ENCODE measurements around the gene TRPM6. TPM values are rescaled to one million over a fixed set of nuclear protein-coding genes. Genes with fewer than 3 reads are reported as not detected.

The TRPM6 gene
- total RNA-seq, 1 experiment from 2014 or later = 1.4 TPM

- Mint-ChIP-seq H3K27ac (no peak overlapping the region), H3K36me3 (no peaks in the 10 kb centered on the region), H3K4me1 (no peaks in the 10 kb centered on the region), H3K9me3 (no peaks in the 10 kb centered on the region), H3K4me3 (no peak overlapping the region), H3K27me3 (ENCODE audit: low read depth) (no peaks in the 10 kb centered on the region)
- TF ChIP-seq MXD4 (CRISPR knock-in tag; IDR thresholded peaks at IDR 0.05; ENCODE audit: borderline replicate concordance) (no peak), ERG (CRISPR knock-in tag; IDR thresholded peaks at IDR 0.05) (no peak), CREM (CRISPR knock-in tag; IDR thresholded peaks at IDR 0.05) (no peak), SOX15 (CRISPR knock-in tag; IDR thresholded peaks at IDR 0.05) (no peak), NFATC4 (CRISPR knock-in tag; IDR thresholded peaks at IDR 0.05) (no peak), NFE2L1 (CRISPR knock-in tag; IDR thresholded peaks at IDR 0.05) (no peak)
- TF ChIP-seq, protein P1, sequence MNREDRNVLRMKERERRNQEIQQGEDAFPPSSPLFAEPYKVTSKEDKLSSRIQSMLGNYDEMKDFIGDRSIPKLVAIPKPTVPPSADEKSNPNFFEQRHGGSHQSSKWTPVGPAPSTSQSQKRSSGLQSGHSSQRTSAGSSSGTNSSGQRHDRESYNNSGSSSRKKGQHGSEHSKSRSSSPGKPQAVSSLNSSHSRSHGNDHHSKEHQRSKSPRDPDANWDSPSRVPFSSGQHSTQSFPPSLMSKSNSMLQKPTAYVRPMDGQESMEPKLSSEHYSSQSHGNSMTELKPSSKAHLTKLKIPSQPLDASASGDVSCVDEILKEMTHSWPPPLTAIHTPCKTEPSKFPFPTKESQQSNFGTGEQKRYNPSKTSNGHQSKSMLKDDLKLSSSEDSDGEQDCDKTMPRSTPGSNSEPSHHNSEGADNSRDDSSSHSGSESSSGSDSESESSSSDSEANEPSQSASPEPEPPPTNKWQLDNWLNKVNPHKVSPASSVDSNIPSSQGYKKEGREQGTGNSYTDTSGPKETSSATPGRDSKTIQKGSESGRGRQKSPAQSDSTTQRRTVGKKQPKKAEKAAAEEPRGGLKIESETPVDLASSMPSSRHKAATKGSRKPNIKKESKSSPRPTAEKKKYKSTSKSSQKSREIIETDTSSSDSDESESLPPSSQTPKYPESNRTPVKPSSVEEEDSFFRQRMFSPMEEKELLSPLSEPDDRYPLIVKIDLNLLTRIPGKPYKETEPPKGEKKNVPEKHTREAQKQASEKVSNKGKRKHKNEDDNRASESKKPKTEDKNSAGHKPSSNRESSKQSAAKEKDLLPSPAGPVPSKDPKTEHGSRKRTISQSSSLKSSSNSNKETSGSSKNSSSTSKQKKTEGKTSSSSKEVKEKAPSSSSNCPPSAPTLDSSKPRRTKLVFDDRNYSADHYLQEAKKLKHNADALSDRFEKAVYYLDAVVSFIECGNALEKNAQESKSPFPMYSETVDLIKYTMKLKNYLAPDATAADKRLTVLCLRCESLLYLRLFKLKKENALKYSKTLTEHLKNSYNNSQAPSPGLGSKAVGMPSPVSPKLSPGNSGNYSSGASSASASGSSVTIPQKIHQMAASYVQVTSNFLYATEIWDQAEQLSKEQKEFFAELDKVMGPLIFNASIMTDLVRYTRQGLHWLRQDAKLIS (CRISPR knock-in tag; IDR thresholded peaks at IDR 0.05; ENCODE audit: borderline replicate concordance) = no peak
- TF ChIP-seq, protein P2, sequence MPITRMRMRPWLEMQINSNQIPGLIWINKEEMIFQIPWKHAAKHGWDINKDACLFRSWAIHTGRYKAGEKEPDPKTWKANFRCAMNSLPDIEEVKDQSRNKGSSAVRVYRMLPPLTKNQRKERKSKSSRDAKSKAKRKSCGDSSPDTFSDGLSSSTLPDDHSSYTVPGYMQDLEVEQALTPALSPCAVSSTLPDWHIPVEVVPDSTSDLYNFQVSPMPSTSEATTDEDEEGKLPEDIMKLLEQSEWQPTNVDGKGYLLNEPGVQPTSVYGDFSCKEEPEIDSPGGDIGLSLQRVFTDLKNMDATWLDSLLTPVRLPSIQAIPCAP (CRISPR knock-in tag; IDR thresholded peaks at IDR 0.05) = no peak
- ATAC-seq (no peak), DNase-seq (ENCODE audit: low spot score) (no peak)
- CTCF ChIA-PET = no interaction called here
- POLR2A ChIA-PET = no interaction called here
Observed at GRCh38 chr9:74795081-74795480, 92.6 kb downstream of the TRPM6 start.

DNA sequence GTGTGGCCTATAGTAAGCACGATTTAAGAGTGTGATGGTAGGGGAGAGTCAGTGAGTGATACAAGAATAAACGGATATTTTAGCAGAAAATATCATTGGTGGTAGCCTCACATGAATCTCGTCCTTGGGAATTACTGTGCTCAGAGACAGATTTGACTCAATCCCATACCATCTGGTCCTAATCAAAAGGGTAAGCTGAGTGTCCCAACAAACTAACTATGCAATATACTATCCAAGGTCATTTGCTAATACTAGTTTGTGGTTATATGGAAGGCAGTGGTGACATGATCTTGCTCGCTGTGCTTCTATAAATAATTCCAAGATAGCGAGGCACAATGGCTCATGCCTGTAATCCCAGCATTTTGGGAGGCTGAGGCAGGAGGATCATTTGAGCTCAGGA lies 103.2 kb downstream of the TRPM6 start:
- DNase-seq (ENCODE audit: low spot score) (no peak), ATAC-seq (no peak)
- Mint-ChIP-seq H3K4me3 (no peak overlapping the region), H3K27ac (no peak overlapping the region), H3K4me1 (no peaks in the 10 kb centered on the region), H3K36me3 (no peaks in the 10 kb centered on the region), H3K27me3 (ENCODE audit: low read depth) (no peaks in the 10 kb centered on the region), H3K9me3 (no peaks in the 10 kb centered on the region)
- POLR2A ChIA-PET = no interaction called here
- TF ChIP-seq ERG (CRISPR knock-in tag; IDR thresholded peaks at IDR 0.05) = no peak
- TF ChIP-seq JAZF1 (CRISPR knock-in tag; IDR thresholded peaks at IDR 0.05) = no peak
- TF ChIP-seq, protein P3, sequence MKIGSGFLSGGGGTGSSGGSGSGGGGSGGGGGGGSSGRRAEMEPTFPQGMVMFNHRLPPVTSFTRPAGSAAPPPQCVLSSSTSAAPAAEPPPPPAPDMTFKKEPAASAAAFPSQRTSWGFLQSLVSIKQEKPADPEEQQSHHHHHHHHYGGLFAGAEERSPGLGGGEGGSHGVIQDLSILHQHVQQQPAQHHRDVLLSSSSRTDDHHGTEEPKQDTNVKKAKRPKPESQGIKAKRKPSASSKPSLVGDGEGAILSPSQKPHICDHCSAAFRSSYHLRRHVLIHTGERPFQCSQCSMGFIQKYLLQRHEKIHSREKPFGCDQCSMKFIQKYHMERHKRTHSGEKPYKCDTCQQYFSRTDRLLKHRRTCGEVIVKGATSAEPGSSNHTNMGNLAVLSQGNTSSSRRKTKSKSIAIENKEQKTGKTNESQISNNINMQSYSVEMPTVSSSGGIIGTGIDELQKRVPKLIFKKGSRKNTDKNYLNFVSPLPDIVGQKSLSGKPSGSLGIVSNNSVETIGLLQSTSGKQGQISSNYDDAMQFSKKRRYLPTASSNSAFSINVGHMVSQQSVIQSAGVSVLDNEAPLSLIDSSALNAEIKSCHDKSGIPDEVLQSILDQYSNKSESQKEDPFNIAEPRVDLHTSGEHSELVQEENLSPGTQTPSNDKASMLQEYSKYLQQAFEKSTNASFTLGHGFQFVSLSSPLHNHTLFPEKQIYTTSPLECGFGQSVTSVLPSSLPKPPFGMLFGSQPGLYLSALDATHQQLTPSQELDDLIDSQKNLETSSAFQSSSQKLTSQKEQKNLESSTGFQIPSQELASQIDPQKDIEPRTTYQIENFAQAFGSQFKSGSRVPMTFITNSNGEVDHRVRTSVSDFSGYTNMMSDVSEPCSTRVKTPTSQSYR (CRISPR knock-in tag; IDR thresholded peaks at IDR 0.05) = no peak
- TF ChIP-seq, protein P4, sequence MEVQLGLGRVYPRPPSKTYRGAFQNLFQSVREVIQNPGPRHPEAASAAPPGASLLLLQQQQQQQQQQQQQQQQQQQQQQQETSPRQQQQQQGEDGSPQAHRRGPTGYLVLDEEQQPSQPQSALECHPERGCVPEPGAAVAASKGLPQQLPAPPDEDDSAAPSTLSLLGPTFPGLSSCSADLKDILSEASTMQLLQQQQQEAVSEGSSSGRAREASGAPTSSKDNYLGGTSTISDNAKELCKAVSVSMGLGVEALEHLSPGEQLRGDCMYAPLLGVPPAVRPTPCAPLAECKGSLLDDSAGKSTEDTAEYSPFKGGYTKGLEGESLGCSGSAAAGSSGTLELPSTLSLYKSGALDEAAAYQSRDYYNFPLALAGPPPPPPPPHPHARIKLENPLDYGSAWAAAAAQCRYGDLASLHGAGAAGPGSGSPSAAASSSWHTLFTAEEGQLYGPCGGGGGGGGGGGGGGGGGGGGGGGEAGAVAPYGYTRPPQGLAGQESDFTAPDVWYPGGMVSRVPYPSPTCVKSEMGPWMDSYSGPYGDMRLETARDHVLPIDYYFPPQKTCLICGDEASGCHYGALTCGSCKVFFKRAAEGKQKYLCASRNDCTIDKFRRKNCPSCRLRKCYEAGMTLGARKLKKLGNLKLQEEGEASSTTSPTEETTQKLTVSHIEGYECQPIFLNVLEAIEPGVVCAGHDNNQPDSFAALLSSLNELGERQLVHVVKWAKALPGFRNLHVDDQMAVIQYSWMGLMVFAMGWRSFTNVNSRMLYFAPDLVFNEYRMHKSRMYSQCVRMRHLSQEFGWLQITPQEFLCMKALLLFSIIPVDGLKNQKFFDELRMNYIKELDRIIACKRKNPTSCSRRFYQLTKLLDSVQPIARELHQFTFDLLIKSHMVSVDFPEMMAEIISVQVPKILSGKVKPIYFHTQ (CRISPR knock-in tag; IDR thresholded peaks at IDR 0.05) = no peak
- TF ChIP-seq SP1 (CRISPR knock-in tag; conservative IDR thresholded peaks at IDR 0.05) = no peak
- TF ChIP-seq, protein P5, sequence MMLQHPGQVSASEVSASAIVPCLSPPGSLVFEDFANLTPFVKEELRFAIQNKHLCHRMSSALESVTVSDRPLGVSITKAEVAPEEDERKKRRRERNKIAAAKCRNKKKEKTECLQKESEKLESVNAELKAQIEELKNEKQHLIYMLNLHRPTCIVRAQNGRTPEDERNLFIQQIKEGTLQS (CRISPR knock-in tag; conservative IDR thresholded peaks at IDR 0.05) = no peak
- TF ChIP-seq PREB (CRISPR knock-in tag; IDR thresholded peaks at IDR 0.05; ENCODE audit: borderline replicate concordance) = no peak
- no peak for TF ChIP-seq RELA (CRISPR knock-in tag; IDR thresholded peaks at IDR 0.05; ENCODE audit: borderline replicate concordance)
- TF ChIP-seq ZNF423 (CRISPR knock-in tag; IDR thresholded peaks at IDR 0.05) = no peak
- TF ChIP-seq, protein P6, sequence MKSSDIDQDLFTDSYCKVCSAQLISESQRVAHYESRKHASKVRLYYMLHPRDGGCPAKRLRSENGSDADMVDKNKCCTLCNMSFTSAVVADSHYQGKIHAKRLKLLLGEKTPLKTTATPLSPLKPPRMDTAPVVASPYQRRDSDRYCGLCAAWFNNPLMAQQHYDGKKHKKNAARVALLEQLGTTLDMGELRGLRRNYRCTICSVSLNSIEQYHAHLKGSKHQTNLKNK (CRISPR knock-in tag; IDR thresholded peaks at IDR 0.05) = no peak
- TF ChIP-seq CBFB (CRISPR knock-in tag; IDR thresholded peaks at IDR 0.05; ENCODE audit: low read depth) = no peak
- no peak for TF ChIP-seq ZNF219 (CRISPR knock-in tag; IDR thresholded peaks at IDR 0.05; ENCODE audit: borderline replicate concordance)
- TF ChIP-seq EMX1 (CRISPR knock-in tag; IDR thresholded peaks at IDR 0.05) = no peak
- no peak for TF ChIP-seq SOX15 (CRISPR knock-in tag; IDR thresholded peaks at IDR 0.05)
- CTCF ChIA-PET = no interaction called here
